GM10266 (cell line): ENCODE data around the gene SIVA1.

Source experiments
- DNase-seq: peaks from one replicate; pipeline ENCODE4 v3.0.0; 2012; ENCODE audit errors: extremely low spot score
- TF ChIP-seq, protein P1 (sequence below): IDR thresholded peaks from 2 replicates; pipeline ENCODE4 v1.5.1; 2012; ENCODE audit warnings: mild to moderate bottlenecking, low read depth; ENCODE audit not compliant: control insufficient read depth, insufficient read depth; ENCODE audit errors: missing control alignments

The SIVA1 gene

DNA sequence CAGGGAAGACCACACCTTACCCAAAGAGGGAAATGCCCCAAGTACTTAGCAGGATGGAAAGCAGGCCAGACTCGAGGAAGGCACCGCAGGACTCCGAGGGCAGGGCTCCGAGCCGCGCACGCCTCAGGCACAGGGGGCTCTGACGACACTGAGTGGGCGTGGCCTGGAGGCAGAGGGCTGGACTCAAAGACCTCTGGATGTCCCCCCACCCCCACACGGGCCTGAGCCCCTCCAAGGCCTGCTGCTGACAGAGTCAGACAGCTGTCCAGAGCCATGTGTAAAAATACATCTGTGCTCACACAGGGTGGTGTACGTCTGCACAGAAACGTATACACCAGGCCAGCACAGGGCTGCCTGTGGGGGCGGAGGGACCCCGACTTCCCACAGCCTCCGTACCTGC lies 41.2 kb downstream of the SIVA1 start:
- TF ChIP-seq, protein P1, sequence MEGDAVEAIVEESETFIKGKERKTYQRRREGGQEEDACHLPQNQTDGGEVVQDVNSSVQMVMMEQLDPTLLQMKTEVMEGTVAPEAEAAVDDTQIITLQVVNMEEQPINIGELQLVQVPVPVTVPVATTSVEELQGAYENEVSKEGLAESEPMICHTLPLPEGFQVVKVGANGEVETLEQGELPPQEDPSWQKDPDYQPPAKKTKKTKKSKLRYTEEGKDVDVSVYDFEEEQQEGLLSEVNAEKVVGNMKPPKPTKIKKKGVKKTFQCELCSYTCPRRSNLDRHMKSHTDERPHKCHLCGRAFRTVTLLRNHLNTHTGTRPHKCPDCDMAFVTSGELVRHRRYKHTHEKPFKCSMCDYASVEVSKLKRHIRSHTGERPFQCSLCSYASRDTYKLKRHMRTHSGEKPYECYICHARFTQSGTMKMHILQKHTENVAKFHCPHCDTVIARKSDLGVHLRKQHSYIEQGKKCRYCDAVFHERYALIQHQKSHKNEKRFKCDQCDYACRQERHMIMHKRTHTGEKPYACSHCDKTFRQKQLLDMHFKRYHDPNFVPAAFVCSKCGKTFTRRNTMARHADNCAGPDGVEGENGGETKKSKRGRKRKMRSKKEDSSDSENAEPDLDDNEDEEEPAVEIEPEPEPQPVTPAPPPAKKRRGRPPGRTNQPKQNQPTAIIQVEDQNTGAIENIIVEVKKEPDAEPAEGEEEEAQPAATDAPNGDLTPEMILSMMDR = no peak
- DNase-seq = peak; percentile 69

DNA sequence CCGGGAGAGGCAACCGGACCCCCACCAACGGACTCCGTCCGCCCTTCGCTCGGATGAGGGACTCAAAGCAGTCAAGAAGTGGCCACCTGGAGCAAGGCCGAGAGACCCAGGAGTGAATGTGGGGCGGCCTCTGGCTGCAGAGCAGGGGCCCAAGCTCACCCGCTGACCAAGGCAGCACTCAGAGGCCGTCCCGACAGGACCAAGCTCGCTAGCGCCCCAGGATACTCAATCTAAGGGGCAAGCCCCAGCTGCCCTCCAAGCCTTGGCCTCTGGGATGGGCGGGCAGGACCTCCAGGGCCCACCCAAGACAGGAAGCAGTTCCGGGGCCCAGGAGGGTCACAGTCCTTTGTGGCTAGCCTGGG lies 41.7 kb downstream of the SIVA1 start:
- peak; percentile 75 for DNase-seq
- TF ChIP-seq, protein P1 = no peak

DNA sequence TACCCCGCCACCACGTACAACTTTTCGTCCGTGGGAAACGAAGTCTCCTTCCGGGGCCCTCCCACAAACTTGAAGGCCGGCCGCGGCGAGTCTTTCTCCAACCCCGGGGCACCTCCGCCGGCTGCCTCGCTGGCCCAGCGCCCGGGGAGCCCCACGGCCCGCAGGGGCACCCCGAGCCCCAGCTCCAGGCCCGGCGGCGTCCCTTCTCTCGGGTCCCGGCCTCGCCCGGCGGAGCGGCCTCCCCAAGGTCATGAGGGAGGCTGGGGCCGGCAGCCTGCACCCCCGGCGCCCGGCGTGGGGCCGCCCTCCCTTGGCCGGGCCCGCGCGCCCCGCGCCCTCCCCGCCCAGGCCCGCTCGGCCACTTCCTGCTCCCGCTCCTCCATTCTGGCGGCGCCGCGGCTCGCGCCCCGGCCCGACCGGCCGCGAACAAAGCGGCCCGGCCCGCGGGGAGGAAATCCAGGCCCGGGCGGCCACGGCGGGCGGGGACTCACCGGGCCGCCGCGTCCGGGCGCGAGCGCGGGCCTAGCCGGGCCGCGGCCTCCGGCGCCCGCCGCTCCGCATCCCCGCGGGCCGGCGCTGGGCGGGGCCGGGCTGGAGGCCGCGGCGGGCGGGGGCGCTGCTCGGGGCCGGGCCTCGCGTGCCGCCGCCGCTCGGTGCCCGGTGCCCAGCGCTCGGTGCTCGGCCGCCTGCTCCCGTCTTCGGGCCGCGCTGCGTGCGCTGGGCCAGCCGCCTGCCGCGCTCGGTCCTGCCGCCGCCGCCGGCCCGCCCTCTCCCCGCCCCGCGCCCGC lies 42.2 kb downstream of the SIVA1 start, which contains the start of gene AKT1:
Gene AKT1 (minus strand): TSS at position 756 of the 788 bp plus-strand sequence. CDS start 3,105 bp downstream, outside the sequence.
- DNase-seq = peak; percentile 80
- TF ChIP-seq, protein P1 = no peak

DNA sequence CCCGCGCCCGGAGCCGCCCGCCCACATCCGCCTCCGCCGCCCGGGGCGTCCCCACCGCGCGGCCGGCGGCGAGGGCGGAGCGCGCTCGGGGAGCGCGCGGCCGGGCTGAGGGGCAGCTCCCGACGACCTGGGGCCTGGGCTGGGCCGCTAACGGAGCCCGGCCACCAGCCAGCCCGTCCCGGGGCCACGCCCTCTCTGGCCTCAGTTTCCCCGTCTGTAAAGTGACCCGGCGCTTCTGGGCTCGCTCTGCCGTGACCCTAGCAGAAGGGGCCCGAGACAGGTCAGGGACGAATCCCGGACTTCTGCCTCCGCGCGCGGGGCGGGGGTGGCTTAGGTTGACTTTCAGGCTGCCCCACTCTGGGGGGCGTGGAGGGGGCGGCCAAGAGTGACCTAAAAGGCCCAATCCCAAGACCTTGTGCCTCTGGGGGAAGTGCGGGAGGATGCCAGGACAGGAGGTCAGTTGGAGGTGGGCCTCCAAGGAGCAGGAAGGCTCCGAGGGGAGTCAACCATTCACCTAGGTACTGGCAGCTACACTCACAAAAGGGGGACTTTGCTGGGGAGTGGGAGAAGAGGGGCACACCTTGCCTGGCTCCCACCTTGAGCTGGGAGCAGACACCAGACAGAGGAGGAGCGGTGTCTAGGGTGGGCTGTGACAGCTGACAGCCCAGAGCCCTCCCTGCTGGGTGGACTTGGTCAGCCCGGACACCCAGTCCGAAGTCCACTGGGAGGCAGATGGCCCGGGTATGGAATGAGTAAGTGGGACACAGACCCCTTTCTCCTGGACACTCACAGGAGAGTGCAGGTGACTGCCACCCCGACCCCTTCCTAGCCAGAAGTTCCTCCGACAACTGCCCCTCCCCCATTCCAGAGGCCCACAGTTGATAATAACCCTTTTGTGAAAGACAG lies 43.1 kb downstream of the SIVA1 start:
- peak; percentile 96 for DNase-seq
- TF ChIP-seq, protein P1 = no peak

DNA sequence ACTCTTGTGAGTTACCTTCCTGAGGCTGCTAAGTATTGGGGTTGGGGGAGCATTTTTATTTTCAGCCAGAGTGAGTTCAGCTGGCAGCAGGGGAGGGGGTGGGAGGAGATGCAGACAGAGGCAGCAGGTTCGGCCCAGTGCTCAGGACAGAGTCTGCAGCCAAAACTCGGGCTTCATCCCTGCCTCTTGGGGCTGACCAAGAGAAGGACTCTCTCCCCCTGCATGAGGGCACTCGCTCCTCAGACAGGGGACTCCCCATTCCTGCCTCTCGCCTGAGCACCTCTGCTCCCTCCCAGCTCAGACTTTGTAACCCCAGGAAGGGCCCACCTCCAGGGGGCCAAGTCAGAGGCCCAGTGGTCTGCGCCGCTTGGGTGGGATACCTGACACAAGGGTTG lies 43.7 kb downstream of the SIVA1 start:
- no peak for DNase-seq
- TF ChIP-seq, protein P1 = no peak

DNA sequence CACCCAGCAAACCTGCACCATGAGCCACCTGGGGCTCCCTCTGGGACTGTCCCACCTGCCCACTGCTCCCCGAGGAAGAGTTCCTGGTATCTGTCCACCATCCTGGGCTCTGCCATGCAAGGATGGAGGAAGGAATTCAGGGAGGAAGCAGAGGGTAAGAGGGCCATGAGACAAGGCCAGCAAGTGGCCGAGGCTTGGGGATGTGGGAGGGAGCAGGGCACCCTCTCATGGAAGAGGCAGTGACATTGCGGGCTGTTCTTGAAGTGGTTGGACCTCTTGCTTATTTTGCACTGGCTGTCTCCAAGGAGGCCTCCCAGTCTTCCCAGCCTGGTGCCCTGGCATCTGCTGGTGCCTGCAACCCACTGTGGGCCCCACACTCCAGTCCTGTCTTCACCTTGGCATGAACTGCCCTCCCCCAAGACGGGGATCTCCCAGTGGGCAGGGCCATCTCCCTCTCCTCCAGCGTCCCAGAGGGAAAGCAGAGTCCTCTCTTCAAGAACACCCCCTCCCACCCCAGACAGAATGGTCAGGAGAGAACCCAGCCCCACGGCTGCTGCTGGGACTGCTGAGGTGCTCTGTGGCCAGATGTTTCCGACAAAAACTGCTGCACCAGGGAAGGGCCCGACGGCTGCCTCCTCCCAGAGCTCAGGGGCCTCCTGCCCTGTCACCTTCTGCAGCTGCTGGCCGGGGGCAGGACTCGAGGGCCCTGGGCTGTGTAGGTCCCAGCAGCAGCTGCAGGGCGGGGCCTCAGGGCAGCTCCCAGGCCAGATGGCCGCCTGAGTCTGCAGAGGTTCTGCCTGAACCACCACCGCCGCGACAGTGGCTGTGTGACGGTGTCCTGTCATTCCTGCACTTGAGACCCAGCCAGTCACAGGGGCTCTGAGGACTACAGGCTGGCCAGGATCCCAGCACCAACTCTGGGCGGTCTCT lies 44.4 kb downstream of the SIVA1 start:
- DNase-seq = no peak

More for the DNA sequence above, 44.4 kb downstream of the SIVA1 start:
- TF ChIP-seq, protein P1 = no peak
